Thyroid gland (tissue), 4 donors: ENCODE data around the gene REPS2.

Experiments
- POLR2A ChIP-seq, 2 donors: fragments of 450-650 bp; IDR thresholded peaks; one replicate each; pipeline ENCODE4 v1.6.1; 2017; ENCODE audit warnings: antibody characterized with exemption in 2 of 2, mild to moderate bottlenecking in 2 of 2, moderate library complexity in 1 of 2
- TF ChIP-seq, protein P1 (sequence below), 6 experiments: fragments of 200-600 bp in 3 of 6; fragments of 450-650 bp in 3 of 6; sonication (generic) in 3 of 6; IDR thresholded peaks; one replicate each; pipeline ENCODE4 v1.5.1; 2016 to 2019; ENCODE audit warnings: antibody characterized with exemption in 6 of 6, mild to moderate bottlenecking in 2 of 6, inconsistent platforms in 1 of 6, moderate library complexity in 1 of 6

DNA sequence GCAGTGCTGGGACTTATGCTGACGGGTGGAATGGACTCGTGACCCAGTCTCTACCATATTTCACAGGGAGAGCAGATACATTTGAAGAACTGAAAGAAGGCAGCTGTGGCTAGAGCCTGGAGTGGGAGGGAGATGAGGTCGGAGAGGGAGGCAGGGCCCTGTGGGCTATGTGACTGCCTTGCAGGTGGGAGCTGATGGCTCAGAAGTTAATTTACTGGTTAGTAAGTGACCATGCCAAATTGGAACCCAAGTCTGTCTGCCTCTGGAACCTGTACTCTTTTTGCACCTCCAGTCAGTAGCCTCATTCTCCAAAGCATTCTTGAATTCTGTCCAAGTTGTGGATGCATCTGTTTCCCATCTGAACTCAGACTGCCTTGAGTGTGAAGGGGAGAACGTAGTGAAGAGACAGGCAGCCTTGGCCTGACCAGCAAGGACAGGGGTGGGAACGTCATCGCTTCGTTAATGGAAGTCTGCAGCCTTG lies 92.3 kb downstream of the REPS2 start:
- TF ChIP-seq, protein P1, sequence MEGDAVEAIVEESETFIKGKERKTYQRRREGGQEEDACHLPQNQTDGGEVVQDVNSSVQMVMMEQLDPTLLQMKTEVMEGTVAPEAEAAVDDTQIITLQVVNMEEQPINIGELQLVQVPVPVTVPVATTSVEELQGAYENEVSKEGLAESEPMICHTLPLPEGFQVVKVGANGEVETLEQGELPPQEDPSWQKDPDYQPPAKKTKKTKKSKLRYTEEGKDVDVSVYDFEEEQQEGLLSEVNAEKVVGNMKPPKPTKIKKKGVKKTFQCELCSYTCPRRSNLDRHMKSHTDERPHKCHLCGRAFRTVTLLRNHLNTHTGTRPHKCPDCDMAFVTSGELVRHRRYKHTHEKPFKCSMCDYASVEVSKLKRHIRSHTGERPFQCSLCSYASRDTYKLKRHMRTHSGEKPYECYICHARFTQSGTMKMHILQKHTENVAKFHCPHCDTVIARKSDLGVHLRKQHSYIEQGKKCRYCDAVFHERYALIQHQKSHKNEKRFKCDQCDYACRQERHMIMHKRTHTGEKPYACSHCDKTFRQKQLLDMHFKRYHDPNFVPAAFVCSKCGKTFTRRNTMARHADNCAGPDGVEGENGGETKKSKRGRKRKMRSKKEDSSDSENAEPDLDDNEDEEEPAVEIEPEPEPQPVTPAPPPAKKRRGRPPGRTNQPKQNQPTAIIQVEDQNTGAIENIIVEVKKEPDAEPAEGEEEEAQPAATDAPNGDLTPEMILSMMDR (IDR thresholded peaks at IDR 0.05) = no peak
- TF ChIP-seq POLR2A (IDR thresholded peaks at IDR 0.05) = no peak
